IMR-90 (cell line): ENCODE results near the gene ITK. TPM values are rescaled to one million over a fixed set of nuclear protein-coding genes. Genes with fewer than 3 reads are reported as not detected.

Experiments used
- ATAC-seq: fragments of 200-7000 bp; cut with Tn5 transposase; 2 replicates; pipeline ENCODE4 v1.9.1; 2020; ENCODE audit warnings: low read depth, mild to moderate bottlenecking, moderate library complexity
- BruUV-seq: library from RNA; stranded (reverse); fragments of 400-500 nt; replicated peaks from 2 replicates; lab custom pipeline; 2021; lab: Mats Ljungman, UMichigan
- CTCF ChIA-PET: fragments of 300-600 bp; formaldehyde crosslinking; extraction: SDS; loops from one replicate; lab custom pipeline; 2021; ENCODE audit warnings: antibody characterized with exemption; lab: Yijun Ruan, JAX
- POLR2A ChIA-PET: fragments of 300-600 bp; sonication (Branson Sonifier 250); formaldehyde crosslinking; loops from one replicate; lab custom pipeline; 2022; ENCODE audit warnings: antibody characterized with exemption; ENCODE audit not compliant: unreplicated experiment; lab: Charles Lee
- DNase-seq: peaks from one replicate; pipeline ENCODE4 v3.0.0; 2013
- H2AFZ ChIP-seq: replicated peaks from 2 replicates; pipeline ENCODE3; 2013; ENCODE audit warnings: low read length, mild to moderate bottlenecking; ENCODE audit not compliant: poor library complexity
- H2AK5ac ChIP-seq: 2 replicates; pipeline ENCODE4 v1.6.1; 2013; ENCODE audit warnings: low read depth, low read length, inconsistent platforms
- H2AK9ac ChIP-seq: replicated peaks from 2 replicates; pipeline ENCODE3; 2013; ENCODE audit warnings: mild to moderate bottlenecking, low read depth, low read length, moderate library complexity; ENCODE audit not compliant: poor library complexity
- H2BK120ac ChIP-seq: 2 replicates; pipeline ENCODE4 v1.6.1; 2013; ENCODE audit warnings: low read depth, low read length, inconsistent platforms
- H2BK15ac ChIP-seq: 3 replicates; pipeline ENCODE4 v1.6.1; 2013; ENCODE audit warnings: low read depth, low read length, inconsistent platforms
- H2BK20ac ChIP-seq: 2 replicates; pipeline ENCODE4 v1.6.1; 2013; ENCODE audit warnings: low read depth, mild to moderate bottlenecking, inconsistent platforms, low read length, moderate library complexity
- H2BK5ac ChIP-seq: 2 replicates; pipeline ENCODE4 v1.6.1; 2013; ENCODE audit warnings: mild to moderate bottlenecking, low read depth, low read length, inconsistent platforms; ENCODE audit not compliant: poor library complexity, severe bottlenecking
- H3K14ac ChIP-seq: replicated peaks from 2 replicates; pipeline ENCODE4 v1.6.1; 2013; ENCODE audit warnings: low read depth, low read length, inconsistent platforms
- H3K18ac ChIP-seq: 2 replicates; pipeline ENCODE4 v1.6.1; 2013; ENCODE audit warnings: low read depth, low read length, control low read depth
- H3K23ac ChIP-seq: 2 replicates; pipeline ENCODE4 v1.6.1; 2013; ENCODE audit warnings: low read depth, low read length, inconsistent platforms
- H3K27ac ChIP-seq: 2 replicates; pipeline ENCODE4 v1.5.1; 2013; ENCODE audit warnings: mild to moderate bottlenecking, control low read depth, low read length; ENCODE audit not compliant: insufficient read depth
- H3K27me3 ChIP-seq: 2 replicates; pipeline ENCODE4 v1.6.1; 2013; ENCODE audit warnings: low read length; ENCODE audit not compliant: control insufficient read depth, insufficient read depth
- H3K36me3 ChIP-seq: 2 replicates; pipeline ENCODE4 v1.6.1; 2013; ENCODE audit warnings: low read length, mixed read lengths; ENCODE audit not compliant: control insufficient read depth, insufficient read depth
- H3K4ac ChIP-seq: 2 replicates; pipeline ENCODE4 v1.6.1; 2013; ENCODE audit warnings: low read depth, low read length, inconsistent platforms
- H3K4me1 ChIP-seq: 2 replicates; pipeline ENCODE4 v1.6.1; 2013; ENCODE audit warnings: low read length, mixed read lengths; ENCODE audit not compliant: control insufficient read depth, insufficient read depth
- H3K4me2 ChIP-seq: 2 replicates; pipeline ENCODE4 v1.6.1; 2013; ENCODE audit warnings: low read depth, mild to moderate bottlenecking, control low read depth, low read length, moderate library complexity
- H3K4me3 ChIP-seq: 2 replicates; pipeline ENCODE4 v1.5.1; 2013; ENCODE audit warnings: low read depth, mild to moderate bottlenecking, control low read depth, low read length, moderate library complexity; ENCODE audit not compliant: insufficient read depth
- H3K56ac ChIP-seq: 2 replicates; pipeline ENCODE4 v1.6.1; 2013; ENCODE audit warnings: low read length, inconsistent platforms; ENCODE audit not compliant: insufficient read depth; ENCODE audit errors: extremely low read depth
- H3K79me1 ChIP-seq, 2 experiments: 2 replicates each; pipeline ENCODE4 v1.6.1; 2013; ENCODE audit warnings: low read length in 2 of 2, inconsistent platforms in 1 of 2, low read depth in 1 of 2
- H3K9ac ChIP-seq: 2 replicates; pipeline ENCODE4 v1.6.1; 2013; ENCODE audit warnings: low read depth, low read length, control low read depth
- H3K9me1 ChIP-seq: 2 replicates; pipeline ENCODE4 v1.6.1; 2013; ENCODE audit warnings: low read length, inconsistent platforms; ENCODE audit not compliant: insufficient read depth
- H3K9me3 ChIP-seq: 2 replicates; pipeline ENCODE4 v1.6.1; 2013; ENCODE audit warnings: low read length; ENCODE audit not compliant: control insufficient read depth, insufficient read depth
- H4K20me1 ChIP-seq: 2 replicates; pipeline ENCODE4 v1.6.1; 2013; ENCODE audit warnings: low read length, inconsistent platforms; ENCODE audit not compliant: insufficient read depth
- H4K5ac ChIP-seq: 2 replicates; pipeline ENCODE4 v1.6.1; 2013; ENCODE audit warnings: mild to moderate bottlenecking, low read depth, low read length, control low read depth
- H4K8ac ChIP-seq, 2 experiments: 2 replicates each; pipeline ENCODE4 v1.6.1; 2013; ENCODE audit warnings: low read depth in 2 of 2, low read length in 2 of 2, control low read depth in 1 of 2, inconsistent platforms in 1 of 2
- H4K91ac ChIP-seq: 2 replicates; pipeline ENCODE4 v1.6.1; 2013; ENCODE audit warnings: low read depth, low read length, inconsistent platforms; ENCODE audit not compliant: insufficient read depth
- BHLHE40 ChIP-seq: fragments of 150-350 bp; IDR thresholded peaks from 2 replicates; pipeline ENCODE4 v1.6.1; 2016; ENCODE audit warnings: mild to moderate bottlenecking, low read depth, low read length
- CEBPB ChIP-seq: IDR thresholded peaks from 2 replicates; pipeline ENCODE4 v1.6.1; 2012; ENCODE audit warnings: low read depth, low read length, improper control_type of control experiment
- CHD1 ChIP-seq: IDR thresholded peaks from 2 replicates; pipeline ENCODE4 v1.6.1; 2012; ENCODE audit warnings: low read depth, low read length, improper control_type of control experiment
- FOS ChIP-seq: fragments of 150-350 bp; IDR thresholded peaks from 2 replicates; pipeline ENCODE4 v1.6.1; 2016; ENCODE audit warnings: low read depth, low read length
- MAFK ChIP-seq: IDR thresholded peaks from 2 replicates; pipeline ENCODE4 v1.6.1; 2012; ENCODE audit warnings: low read depth, low read length, improper control_type of control experiment
- MXI1 ChIP-seq: IDR thresholded peaks from 2 replicates; pipeline ENCODE4 v1.6.1; 2012; ENCODE audit warnings: low read depth, mild to moderate bottlenecking, low read length, moderate library complexity, borderline replicate concordance
- POLR2A ChIP-seq: IDR thresholded peaks from 2 replicates; pipeline ENCODE4 v1.6.1; 2012; ENCODE audit warnings: mild to moderate bottlenecking, low read depth, low read length
- RAD21 ChIP-seq: IDR thresholded peaks from 2 replicates; pipeline ENCODE4 v1.6.1; 2012; ENCODE audit warnings: low read length, improper control_type of control experiment
- RCOR1 ChIP-seq: IDR thresholded peaks from 2 replicates; pipeline ENCODE4 v1.6.1; 2012; ENCODE audit warnings: mild to moderate bottlenecking, low read length, improper control_type of control experiment; ENCODE audit not compliant: insufficient replicate concordance
- RFX5 ChIP-seq: IDR thresholded peaks from 2 replicates; pipeline ENCODE4 v1.8.0; 2012; ENCODE audit warnings: low read depth, mild to moderate bottlenecking, low read length, moderate library complexity
- WGBS, 2 experiments: methylation state at CpG; one replicate each; pipeline versions ENCODE4 v1.1.5 to v1.1.7; 2013; ENCODE audit warnings: missing lambda C conversion rate in 2 of 2; ENCODE audit not compliant: insufficient read length in 1 of 2; ENCODE audit errors: extremely low coverage in 2 of 2; 5-methylcytosine and 5-hydroxymethylcytosine counted together
- dilution Hi-C: fragments of 300-500 bp; cut with HindIII; formaldehyde crosslinking; loops from one replicate; pipeline ENCODE4 v1.14.3; 2018; ENCODE audit warnings: low sequenced_read_pairs; ENCODE audit not compliant: unreplicated experiment
- in situ Hi-C: fragments of 300-500 bp; cut with MboI; formaldehyde crosslinking; loops from 3 replicates; pipeline ENCODE4 v1.14.3; 2019; ENCODE audit warnings: low sequenced_read_pairs, inconsistent platforms, mixed read lengths
- intact Hi-C: fragments of 100-400 bp; cut with micrococcal nuclease; formaldehyde crosslinking; loops from 2 replicates; pipeline ENCODE4 v1.10.0; 2022
- polyA plus RNA-seq, 3 experiments: library from polyadenylated mRNA; depleted of rRNA; stranded (reverse); fragments of >200 nt; gene quantifications; 2 replicates each; pipeline ENCODE4 v1.2.3, GENCODE V29; 2012; ENCODE audit warnings: low replicate concordance in 1 of 3
- total RNA-seq: library from RNA; depleted of rRNA; stranded (reverse); fragments of >200 nt; gene quantifications from 2 replicates; pipeline ENCODE4 v1.2.3, GENCODE V29; 2012
- TF ChIP-seq, protein P1 (sequence below): fragments of 150-350 bp; IDR thresholded peaks from 2 replicates; pipeline ENCODE4 v1.6.1; 2016; ENCODE audit warnings: low read depth, mild to moderate bottlenecking, low read length, moderate library complexity, borderline replicate concordance
- TF ChIP-seq, protein P2 (sequence below): fragments of 150-350 bp; IDR thresholded peaks from 2 replicates; pipeline ENCODE4 v1.6.1; 2017; ENCODE audit warnings: mild to moderate bottlenecking, antibody characterized with exemption, low read length, low read depth
- TF ChIP-seq, protein P3 (sequence below): conservative IDR thresholded peaks from 2 replicates; pipeline ENCODE4 v1.5.1; 2012; ENCODE audit warnings: mild to moderate bottlenecking, low read depth, low read length, improper control_type of control experiment

ITK gene
- total and polyA plus RNA-seq, 2 of the 4 experiments (the other 2 are of a cell fraction): not detected

DNA sequence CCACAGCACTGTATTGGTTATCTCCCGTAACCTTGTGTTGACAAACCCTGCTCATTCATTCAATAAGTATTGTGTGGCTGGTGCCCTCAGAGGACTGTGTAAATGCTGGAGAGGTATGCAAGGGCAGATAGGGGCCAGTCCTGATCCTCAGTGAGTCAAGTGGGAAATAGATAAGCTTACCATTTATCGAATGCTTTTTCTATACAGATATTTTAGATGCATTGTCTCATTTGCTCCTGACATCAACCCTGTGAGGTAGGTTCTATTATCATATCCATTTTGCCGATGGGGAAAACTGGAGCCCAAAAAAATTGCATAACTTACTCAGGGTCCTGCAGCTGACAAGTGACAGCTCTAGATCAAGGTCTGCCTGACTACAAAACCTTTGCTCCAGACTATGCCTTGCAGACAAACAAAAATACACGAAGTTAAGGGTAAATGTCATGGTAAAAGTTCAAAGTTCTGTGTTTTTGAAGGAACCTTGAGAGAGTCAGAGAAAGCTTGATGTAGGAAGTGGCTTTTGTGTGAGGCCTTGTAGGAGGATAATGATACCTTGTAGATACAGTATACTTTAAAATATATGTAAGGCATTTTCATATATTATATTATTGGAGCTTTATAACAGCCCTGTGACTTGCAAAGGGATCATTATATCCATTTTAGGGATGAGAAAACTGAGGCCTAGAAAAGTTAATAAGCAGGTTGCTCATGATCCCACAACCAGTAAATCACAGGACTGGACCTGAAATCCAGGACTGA is 107.9 kb downstream of the ITK start:
- ChIA-PET POLR2A (no interaction called here), CTCF (interaction anchor here (1.2 kb wide), 1 partner anchor 35 kb away, joined by 3 read pairs; no protein-coding TSS in a partner anchor)
- Histone ChIP-seq H2BK5ac (no peak overlapping the region), H2AFZ (no peak overlapping the region), H3K9ac (no peak overlapping the region), H3K4me1 (peaks cover 4% of the 10 kb centered on the region; the same call in 1 of the 2 replicates), H3K27me3 (peaks cover 1% of the 10 kb centered on the region), H3K23ac (no peak overlapping the region), H3K56ac (no peak overlapping the region), H3K18ac (no peak overlapping the region), H3K4me2 (no peak overlapping the region), H4K5ac (no peak overlapping the region), H3K79me1 (no peaks in the 10 kb centered on the region), H3K4me3 (no peak overlapping the region), H3K4ac (no peak overlapping the region), H3K27ac (no peak overlapping the region), H3K36me3 (peaks cover 2% of the 10 kb centered on the region), H2BK120ac (no peak overlapping the region), H2BK20ac (no peak overlapping the region), H2BK15ac (no peak overlapping the region), H3K9me1 (peaks cover 12% of the 10 kb centered on the region; the same call in 1 of the 2 replicates), H3K14ac (no peak overlapping the region), H4K20me1 (no peaks in the 10 kb centered on the region), H3K9me3 (no peaks in the 10 kb centered on the region), H2AK9ac (no peak overlapping the region), H2AK5ac (no peak overlapping the region), H4K8ac (no peak overlapping the region), H4K91ac (no peak overlapping the region)
- in situ Hi-C loops: no loop called here
- no peak for ATAC-seq
- no CpG with 5 or more reads among the region's 4 CpGs for WGBS, 2 experiments
- intact Hi-C loops: no loop called here
- no peak for TF ChIP-seq MAFK
- no peak for TF ChIP-seq CEBPB
- TF ChIP-seq, protein P1, sequence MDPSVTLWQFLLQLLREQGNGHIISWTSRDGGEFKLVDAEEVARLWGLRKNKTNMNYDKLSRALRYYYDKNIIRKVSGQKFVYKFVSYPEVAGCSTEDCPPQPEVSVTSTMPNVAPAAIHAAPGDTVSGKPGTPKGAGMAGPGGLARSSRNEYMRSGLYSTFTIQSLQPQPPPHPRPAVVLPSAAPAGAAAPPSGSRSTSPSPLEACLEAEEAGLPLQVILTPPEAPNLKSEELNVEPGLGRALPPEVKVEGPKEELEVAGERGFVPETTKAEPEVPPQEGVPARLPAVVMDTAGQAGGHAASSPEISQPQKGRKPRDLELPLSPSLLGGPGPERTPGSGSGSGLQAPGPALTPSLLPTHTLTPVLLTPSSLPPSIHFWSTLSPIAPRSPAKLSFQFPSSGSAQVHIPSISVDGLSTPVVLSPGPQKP: no peak
- no peak for TF ChIP-seq RFX5
- TF ChIP-seq, protein P2, sequence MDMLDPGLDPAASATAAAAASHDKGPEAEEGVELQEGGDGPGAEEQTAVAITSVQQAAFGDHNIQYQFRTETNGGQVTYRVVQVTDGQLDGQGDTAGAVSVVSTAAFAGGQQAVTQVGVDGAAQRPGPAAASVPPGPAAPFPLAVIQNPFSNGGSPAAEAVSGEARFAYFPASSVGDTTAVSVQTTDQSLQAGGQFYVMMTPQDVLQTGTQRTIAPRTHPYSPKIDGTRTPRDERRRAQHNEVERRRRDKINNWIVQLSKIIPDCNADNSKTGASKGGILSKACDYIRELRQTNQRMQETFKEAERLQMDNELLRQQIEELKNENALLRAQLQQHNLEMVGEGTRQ: no peak
- no peak for TF ChIP-seq POLR2A
- no peak for TF ChIP-seq FOS
- no peak for TF ChIP-seq RCOR1
- no peak for TF ChIP-seq CHD1
- TF ChIP-seq, protein P3, sequence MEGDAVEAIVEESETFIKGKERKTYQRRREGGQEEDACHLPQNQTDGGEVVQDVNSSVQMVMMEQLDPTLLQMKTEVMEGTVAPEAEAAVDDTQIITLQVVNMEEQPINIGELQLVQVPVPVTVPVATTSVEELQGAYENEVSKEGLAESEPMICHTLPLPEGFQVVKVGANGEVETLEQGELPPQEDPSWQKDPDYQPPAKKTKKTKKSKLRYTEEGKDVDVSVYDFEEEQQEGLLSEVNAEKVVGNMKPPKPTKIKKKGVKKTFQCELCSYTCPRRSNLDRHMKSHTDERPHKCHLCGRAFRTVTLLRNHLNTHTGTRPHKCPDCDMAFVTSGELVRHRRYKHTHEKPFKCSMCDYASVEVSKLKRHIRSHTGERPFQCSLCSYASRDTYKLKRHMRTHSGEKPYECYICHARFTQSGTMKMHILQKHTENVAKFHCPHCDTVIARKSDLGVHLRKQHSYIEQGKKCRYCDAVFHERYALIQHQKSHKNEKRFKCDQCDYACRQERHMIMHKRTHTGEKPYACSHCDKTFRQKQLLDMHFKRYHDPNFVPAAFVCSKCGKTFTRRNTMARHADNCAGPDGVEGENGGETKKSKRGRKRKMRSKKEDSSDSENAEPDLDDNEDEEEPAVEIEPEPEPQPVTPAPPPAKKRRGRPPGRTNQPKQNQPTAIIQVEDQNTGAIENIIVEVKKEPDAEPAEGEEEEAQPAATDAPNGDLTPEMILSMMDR: no peak
- TF ChIP-seq BHLHE40: no peak
- no peak for TF ChIP-seq RAD21
- TF ChIP-seq MXI1: no peak
- DNase-seq: no peak
- dilution Hi-C loops: no loop called here
- BruUV-seq: no TSS peak
